MM.1S (cell line): ENCODE data around the gene ITPR3.

ENCODE experiments used
- CTCF ChIP-seq: fragments of 300-600 bp; sonication (generic); IDR thresholded peaks from 2 replicates; pipeline ENCODE4 v1.5.1; 2016; ENCODE audit warnings: antibody characterized with exemption, low read length, mixed read lengths
- EZH2 ChIP-seq: fragments of 300-600 bp; sonication (generic); optimal IDR thresholded peaks from 2 replicates; pipeline ENCODE3; 2017; ENCODE audit warnings: low read depth, mild to moderate bottlenecking, antibody characterized with exemption, low read length, mixed read lengths

- no peak for TF ChIP-seq CTCF
- no peak for TF ChIP-seq EZH2
Measured at GRCh38 chr6:33692078-33692759, 71.1 kb downstream of the ITPR3 start.
